H1 (cell line): ENCODE results near the gene MSANTD4. TPM values are rescaled to one million over a fixed set of nuclear protein-coding genes. Genes with fewer than 3 reads are reported as not detected.

ENCODE experiments used
- CTCF ChIA-PET: fragments of 300-600 bp; sonication (Branson Sonifier 250); formaldehyde crosslinking; loops from one replicate; lab custom pipeline; 2021; ENCODE audit not compliant: partially characterized antibody; lab: Charles Lee
- POLR2A ChIA-PET: fragments of 300-600 bp; sonication (Branson Sonifier 250); formaldehyde crosslinking; loops from one replicate; lab custom pipeline; 2021; ENCODE audit warnings: inconsistent platforms; ENCODE audit not compliant: partially characterized antibody; lab: Charles Lee
- DNase-seq, 2 experiments: peaks; one replicate each; pipeline versions ENCODE4 v3.0.0 to v3.0.0-alpha.2; 2010 to 2022; ENCODE audit warnings: low spot score in 2 of 2, low read depth in 1 of 2, mixed read lengths in 1 of 2
- FAIRE-seq: peaks from 2 replicates; lab custom pipeline; 2011; peaks lifted over from hg19 to GRCh38; lab: Jason Lieb, UNC
- H2AFZ ChIP-seq: 2 replicates; pipeline ENCODE4 v1.8.1; 2012; ENCODE audit warnings: low read length, inconsistent platforms
- H2AK5ac ChIP-seq: 2 replicates; pipeline ENCODE4 v1.6.1; 2013; ENCODE audit warnings: low read depth, low read length
- H2BK120ac ChIP-seq: replicated peaks from 2 replicates; pipeline ENCODE3; 2013; ENCODE audit warnings: low read depth, low read length, inconsistent platforms
- H2BK12ac ChIP-seq: 2 replicates; pipeline ENCODE4 v1.6.1; 2013; ENCODE audit warnings: low read depth, low read length
- H2BK15ac ChIP-seq: 2 replicates; pipeline ENCODE4 v1.6.1; 2013; ENCODE audit warnings: low read length
- H2BK20ac ChIP-seq: 2 replicates; pipeline ENCODE4 v1.6.1; 2013; ENCODE audit warnings: low read length
- H2BK5ac ChIP-seq: 2 replicates; pipeline ENCODE4 v1.6.1; 2013; ENCODE audit warnings: low read depth, low read length
- H3K14ac ChIP-seq: 2 replicates; pipeline ENCODE4 v1.6.1; 2013; ENCODE audit warnings: inconsistent platforms; ENCODE audit not compliant: insufficient read length
- H3K18ac ChIP-seq: 2 replicates; pipeline ENCODE4 v1.6.1; 2013; ENCODE audit warnings: low read length; ENCODE audit errors: extremely low read depth
- H3K23ac ChIP-seq: 2 replicates; pipeline ENCODE4 v1.6.1; 2013; ENCODE audit warnings: inconsistent platforms; ENCODE audit not compliant: insufficient read length
- H3K23me2 ChIP-seq: 2 replicates; pipeline ENCODE4 v1.6.1; 2013; ENCODE audit warnings: low read depth, low read length
- H3K27ac ChIP-seq: 2 replicates; pipeline ENCODE4 v1.6.1; 2011; ENCODE audit warnings: low read depth, low read length, inconsistent platforms
- H3K27me3 ChIP-seq, 4 experiments: replicated peaks in 1 of 4; 1 replicate in 1 of 4; 2 replicates in 3 of 4; pipeline versions ENCODE4 v1.6.1 to v1.8.1; 2011 to 2013; ENCODE audit warnings: low read length in 3 of 4, mild to moderate bottlenecking in 3 of 4, inconsistent platforms in 2 of 4, mixed read lengths in 2 of 4, moderate library complexity in 1 of 4; ENCODE audit not compliant: control insufficient read depth in 3 of 4, insufficient read depth in 3 of 4; ENCODE audit errors: extremely low read depth in 1 of 4
- H3K36me3 ChIP-seq, 4 experiments: 2 replicates each; pipeline versions ENCODE4 v1.6.1 to v1.8.1; 2011 to 2013; ENCODE audit warnings: mild to moderate bottlenecking in 4 of 4, low read length in 3 of 4, moderate library complexity in 2 of 4, control low read depth in 1 of 4, inconsistent platforms in 1 of 4; ENCODE audit not compliant: insufficient read depth in 4 of 4, control insufficient read depth in 2 of 4
- H3K4ac ChIP-seq: replicated peaks from 2 replicates; pipeline ENCODE3; 2013; ENCODE audit warnings: low read length, low read depth, mixed read lengths, inconsistent platforms; ENCODE audit not compliant: insufficient read length
- H3K4me1 ChIP-seq, 4 experiments: replicated peaks in 1 of 4; 1 replicate in 1 of 4; 2 replicates in 3 of 4; pipeline versions ENCODE4 v1.6.1 to v1.8.1; 2011 to 2013; ENCODE audit warnings: low read length in 3 of 4, inconsistent platforms in 2 of 4, mixed read lengths in 1 of 4; ENCODE audit not compliant: insufficient read depth in 4 of 4, control insufficient read depth in 3 of 4
- H3K4me2 ChIP-seq, 2 experiments: 2 replicates each; pipeline versions ENCODE4 v1.6.1 to v1.8.1; 2011 to 2013; ENCODE audit warnings: low read depth in 2 of 2, low read length in 2 of 2, control low read depth in 1 of 2, inconsistent platforms in 1 of 2, mild to moderate bottlenecking in 1 of 2; ENCODE audit not compliant: insufficient read depth in 1 of 2
- H3K4me3 ChIP-seq, 4 experiments: fragments of 200-600, 300-600 bp in 1 of 4; sonication (generic), shearing (Covaris generic), sonication (Bioruptor Twin) in 1 of 4; 2 replicates each; pipeline versions ENCODE4 v1.5.1 to v1.8.1; 2011 to 2016; ENCODE audit warnings: low read length in 4 of 4, low read depth in 3 of 4, control low read depth in 2 of 4, inconsistent platforms in 2 of 4, mild to moderate bottlenecking in 2 of 4, mixed read lengths in 1 of 4, moderate library complexity in 1 of 4; ENCODE audit not compliant: insufficient read depth in 2 of 4; ENCODE audit errors: extremely low read depth in 1 of 4
- H3K56ac ChIP-seq: replicated peaks from 2 replicates; pipeline ENCODE3; 2013; ENCODE audit warnings: low read depth, mild to moderate bottlenecking, mixed read lengths, low read length, inconsistent platforms; ENCODE audit not compliant: insufficient read length
- H3K79me1 ChIP-seq: 2 replicates; pipeline ENCODE4 v1.6.1; 2013; ENCODE audit warnings: low read depth, low read length, control low read depth
- H3K79me2 ChIP-seq, 2 experiments: 2 replicates each; pipeline versions ENCODE4 v1.6.1 to v1.8.1; 2012 to 2013; ENCODE audit warnings: low read length in 2 of 2, mild to moderate bottlenecking in 2 of 2, inconsistent platforms in 1 of 2; ENCODE audit not compliant: insufficient read depth in 2 of 2, control insufficient read depth in 1 of 2
- H3K9ac ChIP-seq, 4 experiments: replicated peaks in 1 of 4; 1 replicate in 1 of 4; 2 replicates in 3 of 4; pipeline versions ENCODE4 v1.6.1 to v1.8.1; 2011 to 2013; ENCODE audit warnings: low read depth in 3 of 4, low read length in 3 of 4, control low read depth in 2 of 4, mild to moderate bottlenecking in 2 of 4, moderate library complexity in 2 of 4, inconsistent platforms in 1 of 4; ENCODE audit errors: extremely low read depth in 1 of 4
- H3K9me3 ChIP-seq, 2 experiments: 2 replicates each; pipeline versions ENCODE4 v1.6.1 to v1.8.1; 2012 to 2013; ENCODE audit warnings: mild to moderate bottlenecking in 2 of 2, moderate library complexity in 2 of 2, control low read depth in 1 of 2, inconsistent platforms in 1 of 2, low read depth in 1 of 2, low read length in 1 of 2, mixed read lengths in 1 of 2; ENCODE audit not compliant: insufficient read depth in 2 of 2
- H4K20me1 ChIP-seq, 2 experiments: replicated peaks in 1 of 2; 2 replicates each; pipeline versions ENCODE3 to v1.8.1; 2011 to 2013; ENCODE audit warnings: inconsistent platforms in 2 of 2, low read length in 2 of 2, mild to moderate bottlenecking in 1 of 2; ENCODE audit not compliant: insufficient read depth in 2 of 2, control insufficient read depth in 1 of 2
- H4K5ac ChIP-seq: 2 replicates; pipeline ENCODE4 v1.6.1; 2013; ENCODE audit warnings: low read length, low read depth, mixed read lengths, inconsistent platforms; ENCODE audit not compliant: insufficient read length
- H4K8ac ChIP-seq: 2 replicates; pipeline ENCODE4 v1.8.0; 2013; ENCODE audit warnings: mild to moderate bottlenecking, moderate library complexity, low read length, inconsistent platforms; ENCODE audit not compliant: insufficient read depth; ENCODE audit errors: extremely low read depth
- H4K91ac ChIP-seq: replicated peaks from 2 replicates; pipeline ENCODE3; 2013; ENCODE audit warnings: low read length, mixed read lengths, inconsistent platforms; ENCODE audit not compliant: insufficient read length
- ASH2L ChIP-seq: fragments of 200-600, 300-600 bp; sonication (generic); IDR thresholded peaks from one replicate; pipeline ENCODE4 v1.7.1; 2017; ENCODE audit warnings: low read length
- EP300 ChIP-seq, 2 experiments: IDR thresholded peaks; 1 replicate in 1 of 2; 2 replicates in 1 of 2; pipeline ENCODE4 v1.6.1; 2011 to 2012; ENCODE audit warnings: low read depth in 2 of 2, low read length in 2 of 2, mild to moderate bottlenecking in 2 of 2, borderline replicate concordance in 1 of 2, inconsistent platforms in 1 of 2, moderate library complexity in 1 of 2
- PHF8 ChIP-seq: fragments of 200-600 bp; sonication (generic); conservative IDR thresholded peaks from 2 replicates; pipeline ENCODE4 v1.7.1; 2012; ENCODE audit warnings: low read depth, mild to moderate bottlenecking, inconsistent platforms, low read length, moderate library complexity
- POLR2AphosphoS5 ChIP-seq: IDR thresholded peaks from 2 replicates; pipeline ENCODE4 v1.6.1; 2011; ENCODE audit warnings: low read depth, low read length
- RFX5 ChIP-seq: IDR thresholded peaks from 2 replicates; pipeline ENCODE4 v1.6.1; 2011; ENCODE audit warnings: low read depth, low read length, improper control_type of control experiment, borderline replicate concordance
- RXRA ChIP-seq: IDR thresholded peaks from 2 replicates; pipeline ENCODE4 v1.6.1; 2011; ENCODE audit warnings: low read depth, mild to moderate bottlenecking, low read length, moderate library complexity; ENCODE audit not compliant: insufficient read depth
- WGBS, 2 experiments: shearing (Covaris generic) in 1 of 2; methylation state at CpG; one replicate each; pipeline versions ENCODE4 v1.1.6 to v1.1.7; 2013 to 2015; ENCODE audit warnings: low lambda C conversion rate in 2 of 2, mixed read lengths in 2 of 2, inconsistent platforms in 1 of 2, low coverage in 1 of 2, missing lambda C conversion rate in 1 of 2; ENCODE audit not compliant: insufficient replicate concordance in 2 of 2, insufficient coverage in 1 of 2, insufficient read length in 1 of 2; ENCODE audit errors: extremely low coverage in 1 of 2, missing lambda C conversion rate in 1 of 2; 5-methylcytosine and 5-hydroxymethylcytosine counted together
- polyA plus RNA-seq, 7 experiments: library from polyadenylated mRNA; depleted of rRNA in 3 of 7; stranded (reverse) in 5 of 7; unstranded in 2 of 7; fragments of >200 nt in 5 of 7; fragments of 200-250 nt in 2 of 7; gene quantifications; 1 replicate in 5 of 7; 2 replicates in 1 of 7; 4 replicates in 1 of 7; pipeline versions ENCODE4 v1.2.1 to v1.2.3, GENCODE V29; 2011 to 2013; ENCODE audit warnings: missing spikeins in 2 of 7, mixed read lengths in 2 of 7
- total RNA-seq: library from RNA; stranded (reverse); fragmentation: NEBNext Ultra II Directional; extraction: Animal tissue kit (Norgen Biotek cat#: 25700); gene quantifications from 2 replicates; pipeline ENCODE4 v1.2.1, GENCODE V29; 2021

Gene MSANTD4
- total and polyA plus RNA-seq, 2 of the 8 experiments (the other 6 are each of a cell fraction or from before 2014, with no cell fraction given), result 5.1 to 21.9 TPM

GRCh38 chr11:106032861-106033260 lies 10.8 kb upstream of the MSANTD4 start:
- Histone ChIP-seq H2BK5ac (no peak overlapping the region), H3K27ac (no peak overlapping the region), H3K4me3 (no peak overlapping the region), H3K4me1 (no peaks in the 10 kb centered on the region), H4K8ac (no peak overlapping the region), H4K91ac (no peak overlapping the region), H3K27me3 (peaks cover 0 to 1% (median 0%) of the 10 kb centered on the region in 4 experiments; a peak in 1 of 7 replicates), H3K36me3 (no peaks in the 10 kb centered on the region), H2BK12ac (no peak overlapping the region), H2BK20ac (no peak overlapping the region), H2AK5ac (no peak overlapping the region), H2BK120ac (no peak overlapping the region), H4K20me1 (no peaks in the 10 kb centered on the region), H3K4me2 (no peak overlapping the region), H2BK15ac (no peak overlapping the region), H3K14ac (no peak overlapping the region), H3K56ac (no peak overlapping the region), H3K9ac (no peak overlapping the region), H3K23me2 (no peaks in the 10 kb centered on the region), H3K79me1 (no peaks in the 10 kb centered on the region), H4K5ac (no peak overlapping the region), H2AFZ (no peak overlapping the region), H3K4ac (no peak overlapping the region), H3K23ac (no peak overlapping the region), H3K79me2 (no peaks in the 10 kb centered on the region), H3K18ac (no peak overlapping the region), H3K9me3 (no peaks in the 10 kb centered on the region)
- TF ChIP-seq RXRA, result no peak
- TF ChIP-seq ASH2L, result no peak
- no peak for TF ChIP-seq RFX5
- TF ChIP-seq POLR2AphosphoS5, result no peak
- no peak for TF ChIP-seq EP300 (IDR thresholded peaks at IDR 0.05; ENCODE audit: borderline replicate concordance in 1 of 2, low read depth in 2 of 2, low read length in 2 of 2)
- TF ChIP-seq PHF8, result no peak
- FAIRE-seq (no peak), DNase-seq (no peak)
- 86% methylated on average over 2 of the region's 2 CpGs; no CpG with 5 or more reads in 1 of the 2 experiments for WGBS, 2 experiments
- CTCF ChIA-PET, result interaction anchor here (1.0 kb wide), 1 partner anchor 51 kb away, joined by 3 read pairs; no protein-coding TSS in a partner anchor
- POLR2A ChIA-PET, result no interaction called here
